ENCODE measurements around the gene BIRC6.
"Not testable (repeated sequence)": the region's sequence is repeated elsewhere in the genome, so short reads cannot be mapped to it uniquely, and the experiment has no call there.

Gene BIRC6

GRCh38 chr2:32356681-32357317 is at the start of gene BIRC6:
Gene BIRC6, plus strand, starts transcription at chr2:32357023. Its CDS starts 139 bp downstream, at chr2:32357162.
- DNase-seq: peak; percentile 92 to 94

GRCh38 chr2:32310577-32310976 is 46.2 kb upstream of the BIRC6 start:
- no peak for DNase-seq

GRCh38 chr2:32314886-32315285 is 41.9 kb upstream of the BIRC6 start:
- no peak for DNase-seq

- not testable (repeated sequence) for DNase-seq
Measured at GRCh38 chr2:32328679-32329078, 28.1 kb upstream of the BIRC6 start.

GRCh38 chr2:32329180-32329980 is 27.4 kb upstream of the BIRC6 start:
- not testable (repeated sequence) for DNase-seq

GRCh38 chr2:32330136-32330535 is 26.7 kb upstream of the BIRC6 start:
- DNase-seq: no peak

- no peak for DNase-seq
Measured at GRCh38 chr2:32342801-32343200, 14.0 kb upstream of the BIRC6 start.

GRCh38 chr2:32350797-32351196 is 6.0 kb upstream of the BIRC6 start:
- DNase-seq: not testable (repeated sequence)

- DNase-seq: no peak
Measured at GRCh38 chr2:32355976-32356680, 695 bp upstream of the BIRC6 start.

- DNase-seq: no peak
Measured at GRCh38 chr2:32357318-32358110, 691 bp downstream of the BIRC6 start.

GRCh38 chr2:32358111-32358482 is 1.3 kb downstream of the BIRC6 start:
- no peak for DNase-seq

- DNase-seq: no peak
Measured at GRCh38 chr2:32360416-32360815, 3.6 kb downstream of the BIRC6 start.

GRCh38 chr2:32362997-32363396 is 6.2 kb downstream of the BIRC6 start:
- DNase-seq: not testable (repeated sequence)

GRCh38 chr2:32363597-32363996 is 6.8 kb downstream of the BIRC6 start:
- DNase-seq: no peak

GRCh38 chr2:32364290-32364689 is 7.5 kb downstream of the BIRC6 start:
- DNase-seq: not testable (repeated sequence)

- DNase-seq: not testable (repeated sequence)
Measured at GRCh38 chr2:32365679-32366078, 8.9 kb downstream of the BIRC6 start.

GRCh38 chr2:32366595-32366994 is 9.8 kb downstream of the BIRC6 start:
- no peak for DNase-seq

- no peak for DNase-seq
Measured at GRCh38 chr2:32369222-32369621, 12.4 kb downstream of the BIRC6 start.

- not testable (repeated sequence) for DNase-seq
Measured at GRCh38 chr2:32370942-32371341, 14.1 kb downstream of the BIRC6 start.

- DNase-seq: no peak
Measured at GRCh38 chr2:32372519-32373182, 15.8 kb downstream of the BIRC6 start.

GRCh38 chr2:32375228-32375892 is 18.5 kb downstream of the BIRC6 start:
- DNase-seq: no peak

- no peak for DNase-seq
Measured at GRCh38 chr2:32376756-32377155, 19.9 kb downstream of the BIRC6 start.

All from AML-193 (cell line).